ENCODE data around the gene DENND4A.

DNA sequence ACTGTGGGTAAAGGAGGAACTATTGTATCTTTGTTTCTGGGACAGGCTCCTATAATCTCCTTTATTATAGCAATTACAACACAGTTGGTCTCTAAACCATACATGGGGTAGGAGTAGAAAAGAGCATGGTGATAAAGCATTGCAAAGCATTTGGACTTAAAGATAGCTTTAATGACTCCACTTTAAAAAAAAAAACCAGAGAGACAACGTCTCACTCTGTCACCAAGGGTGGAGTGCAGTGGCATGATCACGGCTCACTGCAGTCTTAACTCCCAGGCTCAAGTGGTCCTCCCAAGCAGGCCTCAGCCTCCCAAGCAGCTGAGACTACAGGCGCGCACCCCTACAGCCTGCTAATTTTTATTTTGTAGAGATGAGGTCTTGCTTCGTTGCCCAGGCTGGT is 68.2 kb downstream of the DENND4A start:
- TF ChIP-seq, protein P1, sequence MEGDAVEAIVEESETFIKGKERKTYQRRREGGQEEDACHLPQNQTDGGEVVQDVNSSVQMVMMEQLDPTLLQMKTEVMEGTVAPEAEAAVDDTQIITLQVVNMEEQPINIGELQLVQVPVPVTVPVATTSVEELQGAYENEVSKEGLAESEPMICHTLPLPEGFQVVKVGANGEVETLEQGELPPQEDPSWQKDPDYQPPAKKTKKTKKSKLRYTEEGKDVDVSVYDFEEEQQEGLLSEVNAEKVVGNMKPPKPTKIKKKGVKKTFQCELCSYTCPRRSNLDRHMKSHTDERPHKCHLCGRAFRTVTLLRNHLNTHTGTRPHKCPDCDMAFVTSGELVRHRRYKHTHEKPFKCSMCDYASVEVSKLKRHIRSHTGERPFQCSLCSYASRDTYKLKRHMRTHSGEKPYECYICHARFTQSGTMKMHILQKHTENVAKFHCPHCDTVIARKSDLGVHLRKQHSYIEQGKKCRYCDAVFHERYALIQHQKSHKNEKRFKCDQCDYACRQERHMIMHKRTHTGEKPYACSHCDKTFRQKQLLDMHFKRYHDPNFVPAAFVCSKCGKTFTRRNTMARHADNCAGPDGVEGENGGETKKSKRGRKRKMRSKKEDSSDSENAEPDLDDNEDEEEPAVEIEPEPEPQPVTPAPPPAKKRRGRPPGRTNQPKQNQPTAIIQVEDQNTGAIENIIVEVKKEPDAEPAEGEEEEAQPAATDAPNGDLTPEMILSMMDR (IDR thresholded peaks at IDR 0.05), result no peak
- no peak for TF ChIP-seq SIN3A (IDR thresholded peaks at IDR 0.05; ENCODE audit: borderline replicate concordance, insufficient read depth, low read depth, low read length)
- no peak for TF ChIP-seq POLR2AphosphoS5 (IDR thresholded peaks at IDR 0.05; ENCODE audit: low read depth, low read length)
- TF ChIP-seq, protein P2, sequence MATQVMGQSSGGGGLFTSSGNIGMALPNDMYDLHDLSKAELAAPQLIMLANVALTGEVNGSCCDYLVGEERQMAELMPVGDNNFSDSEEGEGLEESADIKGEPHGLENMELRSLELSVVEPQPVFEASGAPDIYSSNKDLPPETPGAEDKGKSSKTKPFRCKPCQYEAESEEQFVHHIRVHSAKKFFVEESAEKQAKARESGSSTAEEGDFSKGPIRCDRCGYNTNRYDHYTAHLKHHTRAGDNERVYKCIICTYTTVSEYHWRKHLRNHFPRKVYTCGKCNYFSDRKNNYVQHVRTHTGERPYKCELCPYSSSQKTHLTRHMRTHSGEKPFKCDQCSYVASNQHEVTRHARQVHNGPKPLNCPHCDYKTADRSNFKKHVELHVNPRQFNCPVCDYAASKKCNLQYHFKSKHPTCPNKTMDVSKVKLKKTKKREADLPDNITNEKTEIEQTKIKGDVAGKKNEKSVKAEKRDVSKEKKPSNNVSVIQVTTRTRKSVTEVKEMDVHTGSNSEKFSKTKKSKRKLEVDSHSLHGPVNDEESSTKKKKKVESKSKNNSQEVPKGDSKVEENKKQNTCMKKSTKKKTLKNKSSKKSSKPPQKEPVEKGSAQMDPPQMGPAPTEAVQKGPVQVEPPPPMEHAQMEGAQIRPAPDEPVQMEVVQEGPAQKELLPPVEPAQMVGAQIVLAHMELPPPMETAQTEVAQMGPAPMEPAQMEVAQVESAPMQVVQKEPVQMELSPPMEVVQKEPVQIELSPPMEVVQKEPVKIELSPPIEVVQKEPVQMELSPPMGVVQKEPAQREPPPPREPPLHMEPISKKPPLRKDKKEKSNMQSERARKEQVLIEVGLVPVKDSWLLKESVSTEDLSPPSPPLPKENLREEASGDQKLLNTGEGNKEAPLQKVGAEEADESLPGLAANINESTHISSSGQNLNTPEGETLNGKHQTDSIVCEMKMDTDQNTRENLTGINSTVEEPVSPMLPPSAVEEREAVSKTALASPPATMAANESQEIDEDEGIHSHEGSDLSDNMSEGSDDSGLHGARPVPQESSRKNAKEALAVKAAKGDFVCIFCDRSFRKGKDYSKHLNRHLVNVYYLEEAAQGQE (IDR thresholded peaks at IDR 0.05; ENCODE audit: insufficient read depth in 1 of 2, low read depth in 2 of 2, low read length in 1 of 2), result no peak
- TF ChIP-seq TCF7L2 (IDR thresholded peaks at IDR 0.05; ENCODE audit: low read depth, low read length), result no peak

Data from Panc1 (cell line).